ENCODE measurements around the gene SUMO4.

- TF ChIP-seq CTCF (conservative IDR thresholded peaks at IDR 0.05; ENCODE audit: low read depth, low read length) = no peak
- no peak for TF ChIP-seq EZH2 (IDR thresholded peaks at IDR 0.05; ENCODE audit: borderline replicate concordance, low read depth, low read length, poor library complexity, severe bottlenecking)
Observed at GRCh38 chr6:149364557-149364956, 35.5 kb upstream of the SUMO4 start.

Data from A673 (cell line).